Retina (tissue), 1 donor: ENCODE results near the gene CEP104.
A peak's percentile ranks its signal among the peaks of the same experiment; 100 is the strongest.

Experiments used
- DNase-seq: peaks from one replicate; pipeline ENCODE4 v3.0.0-alpha.2; 2016

Gene CEP104

GRCh38 chr1:3864884-3865283, 7.9 kb upstream of the CEP104 start:
- no peak for DNase-seq

- no peak for DNase-seq
Measured at GRCh38 chr1:3863231-3863935, 6.4 kb upstream of the CEP104 start.

- DNase-seq, result peak; percentile 63
Measured at GRCh38 chr1:3858231-3858981, 1.4 kb upstream of the CEP104 start.

DNA sequence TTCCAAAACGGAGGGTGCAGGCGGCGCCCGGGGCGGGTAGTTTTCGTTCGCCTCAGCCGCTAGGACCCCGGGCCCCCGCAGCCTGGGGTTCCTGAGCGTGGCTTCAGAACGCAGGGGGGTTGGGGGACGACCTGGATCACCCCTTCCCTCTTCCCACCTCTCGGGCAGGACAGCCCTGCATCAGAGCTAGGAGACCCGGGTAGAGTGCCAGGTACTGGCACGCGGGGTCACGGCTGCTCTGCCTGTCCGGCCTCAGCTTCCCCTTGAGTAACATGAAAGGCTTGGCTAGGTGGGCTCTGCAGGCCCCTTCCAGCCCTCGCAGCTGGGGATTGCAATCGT, 749 bp upstream of the CEP104 start:
- no peak for DNase-seq

DNA sequence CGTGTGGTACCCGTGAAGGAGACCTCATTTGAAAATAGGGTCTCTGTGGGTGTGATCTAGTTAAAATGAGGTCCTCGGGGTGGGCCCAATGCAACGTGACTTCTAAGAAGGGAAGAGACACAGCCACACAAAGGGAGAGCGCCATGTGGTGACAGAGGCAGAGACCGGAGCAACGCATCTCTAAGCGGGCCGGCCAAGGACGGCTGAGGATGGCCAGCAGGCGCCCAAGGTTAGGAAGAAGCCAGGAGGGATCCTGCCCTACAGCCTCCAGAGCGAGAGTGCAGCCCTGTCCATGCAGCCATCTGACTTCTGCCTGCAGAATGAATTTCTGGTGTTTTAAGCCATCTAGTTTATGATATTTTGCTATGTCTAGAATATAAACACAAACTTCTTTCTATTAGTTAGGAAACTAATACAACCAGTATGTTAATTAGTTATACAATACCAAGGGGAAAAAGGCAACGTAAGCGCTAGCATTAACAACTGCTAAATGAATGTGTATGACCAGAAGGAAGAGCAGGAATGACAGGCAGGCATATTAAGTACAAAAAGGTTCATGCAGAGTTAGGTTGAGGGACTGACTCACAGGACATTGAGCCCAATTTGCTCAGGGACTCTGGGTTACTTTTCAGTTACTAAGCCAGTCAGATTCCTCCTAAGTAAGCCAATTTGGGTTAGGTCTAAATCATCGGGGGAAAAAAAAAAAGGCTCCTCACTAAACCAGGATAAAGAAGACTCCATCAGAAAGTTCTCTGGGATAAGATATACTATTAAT, 4.1 kb downstream of the CEP104 start:
- no peak for DNase-seq

DNA sequence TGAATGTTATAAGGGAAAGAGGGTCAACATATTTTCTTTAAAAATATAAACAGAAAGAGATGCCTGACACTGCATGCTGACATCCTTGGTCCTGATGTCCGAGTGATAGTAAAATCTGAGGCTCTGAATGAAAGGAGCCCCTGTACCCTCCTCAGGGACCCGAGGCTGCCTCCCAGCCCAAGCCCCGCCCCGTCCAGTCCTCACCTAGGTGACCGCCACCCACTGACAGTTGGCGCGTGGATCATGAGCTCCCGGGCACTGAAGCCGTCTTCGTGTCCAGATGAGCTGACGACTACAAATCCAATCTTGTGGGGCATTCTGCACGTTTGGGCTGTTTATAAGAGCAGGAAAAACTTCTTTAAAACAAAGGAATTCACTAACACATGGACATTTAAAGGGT, 4.9 kb downstream of the CEP104 start:
- DNase-seq, result no peak

GRCh38 chr1:3851292-3851691, 5.7 kb downstream of the CEP104 start:
- DNase-seq, result no peak

DNA sequence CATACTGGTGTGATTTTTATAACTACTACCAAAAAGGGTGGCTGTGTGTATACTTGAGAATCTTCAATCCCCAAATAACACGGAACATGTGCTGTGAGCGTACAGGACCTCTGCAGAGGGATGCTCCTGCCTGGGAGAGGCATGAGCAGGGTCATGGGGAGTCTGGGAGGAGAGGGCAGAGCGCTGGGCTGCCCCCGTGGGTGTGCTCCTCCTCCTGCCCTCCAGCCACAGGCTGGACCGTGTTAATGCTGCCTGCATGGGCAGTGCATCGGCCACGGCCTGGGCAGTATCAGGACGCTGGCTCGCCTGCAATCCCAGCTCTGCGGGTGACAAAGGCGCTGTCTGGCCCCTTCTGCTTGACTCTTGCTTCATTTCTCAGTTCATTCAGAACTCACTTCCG, 6.2 kb downstream of the CEP104 start:
- DNase-seq, result no peak

DNA sequence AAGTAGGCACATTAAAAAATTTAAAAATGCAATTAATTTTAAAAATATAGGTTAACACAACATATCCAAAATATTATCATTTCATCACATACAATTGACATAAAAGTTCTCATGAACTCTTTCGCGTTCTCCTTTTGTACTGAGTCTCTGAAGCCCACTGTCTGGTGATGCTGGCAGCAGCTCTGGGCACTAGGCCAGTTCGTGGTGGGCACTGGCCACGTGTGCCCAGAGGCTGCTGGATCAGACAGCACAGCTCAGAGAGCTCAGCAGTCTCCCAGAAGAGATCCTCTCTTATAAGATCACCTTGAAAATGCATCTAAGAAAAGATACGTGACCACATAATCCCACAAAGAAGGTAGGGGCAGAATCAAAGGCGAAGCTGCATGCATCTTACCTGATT, 9.9 kb downstream of the CEP104 start:
- no peak for DNase-seq

GRCh38 chr1:3846541-3846940, 10.5 kb downstream of the CEP104 start:
- DNase-seq, result peak; percentile 40

- no peak for DNase-seq
Measured at GRCh38 chr1:3842912-3843311, 14.1 kb downstream of the CEP104 start.

DNA sequence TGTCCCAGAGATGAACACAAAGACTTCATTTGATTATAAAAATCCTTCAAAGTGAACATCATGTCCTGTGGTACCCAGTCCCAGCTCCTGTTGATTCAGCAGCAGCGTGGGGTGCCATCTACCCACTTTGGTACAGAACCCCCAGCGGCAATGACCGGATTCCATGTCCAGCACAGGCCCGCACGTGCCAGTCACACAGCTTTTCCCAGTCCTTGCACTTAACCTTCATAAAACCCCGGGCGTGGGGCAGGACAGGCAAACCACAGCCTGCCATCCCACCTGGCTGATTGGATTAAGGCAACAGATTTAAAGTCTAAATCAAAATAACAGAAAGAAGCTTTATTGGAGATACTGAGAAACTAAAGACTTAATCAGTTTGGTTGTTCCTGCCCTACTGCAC, 15.5 kb downstream of the CEP104 start:
- no peak for DNase-seq

GRCh38 chr1:3838788-3839187, 18.2 kb downstream of the CEP104 start:
- DNase-seq, result no peak

DNA sequence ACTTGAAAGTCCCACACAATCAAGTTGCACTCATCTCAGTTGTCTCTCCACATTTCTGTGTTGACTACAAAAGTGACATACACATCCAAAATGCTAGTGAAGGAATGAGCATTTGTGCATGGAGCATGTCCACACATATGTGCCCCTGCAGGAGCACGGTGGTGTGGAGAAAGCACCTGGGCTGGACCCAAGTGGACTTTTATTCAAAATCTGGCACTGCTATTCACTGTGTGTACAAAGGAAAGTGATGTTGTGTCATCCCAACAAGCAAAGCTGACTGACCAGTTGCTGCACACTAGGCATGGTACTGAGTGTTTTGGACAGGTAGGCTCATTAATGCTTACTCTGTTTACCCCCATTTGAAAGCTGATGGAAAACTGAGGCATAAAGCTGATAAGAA, 19.3 kb downstream of the CEP104 start:
- DNase-seq, result no peak

DNA sequence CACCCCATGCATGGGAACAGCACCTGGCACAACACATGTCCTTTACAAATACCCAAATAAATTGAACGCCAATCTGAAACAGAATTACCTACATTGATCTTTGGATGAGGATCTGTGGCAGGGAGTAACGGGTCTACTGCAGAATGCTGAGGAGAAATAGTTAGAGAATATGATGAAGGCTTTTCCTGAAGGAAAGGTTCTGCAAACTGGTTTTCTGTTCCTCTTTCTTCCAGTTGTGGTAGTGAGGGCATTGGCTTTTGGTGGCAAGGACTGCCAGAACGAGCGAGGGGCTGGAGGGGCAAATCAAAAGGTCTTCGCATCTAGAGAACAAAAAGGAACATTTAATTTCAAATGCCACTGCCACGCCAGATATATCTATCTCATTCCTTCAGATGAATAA, 19.8 kb downstream of the CEP104 start:
- DNase-seq, result no peak

GRCh38 chr1:3836421-3836820, 20.6 kb downstream of the CEP104 start:
- no peak for DNase-seq

DNA sequence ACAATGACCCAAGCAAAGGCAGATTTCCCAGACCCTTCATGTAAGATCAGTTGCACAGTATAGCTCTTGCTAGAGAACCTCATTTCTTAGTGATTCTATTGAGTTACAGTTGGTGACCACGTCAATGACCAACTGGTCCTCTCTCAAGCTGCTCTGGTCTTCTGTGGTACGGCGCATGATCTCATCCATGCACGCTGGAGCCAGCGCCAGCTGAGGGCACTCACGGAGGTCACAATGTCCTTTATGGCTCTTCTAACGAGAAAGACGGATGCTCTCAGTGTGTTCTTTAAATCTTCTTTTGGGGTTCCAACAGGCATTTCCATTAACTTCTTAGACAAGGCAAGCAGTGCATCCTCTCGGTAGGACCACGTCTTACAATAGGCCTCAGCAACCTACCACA, 22.3 kb downstream of the CEP104 start:
- DNase-seq, result no peak

DNA sequence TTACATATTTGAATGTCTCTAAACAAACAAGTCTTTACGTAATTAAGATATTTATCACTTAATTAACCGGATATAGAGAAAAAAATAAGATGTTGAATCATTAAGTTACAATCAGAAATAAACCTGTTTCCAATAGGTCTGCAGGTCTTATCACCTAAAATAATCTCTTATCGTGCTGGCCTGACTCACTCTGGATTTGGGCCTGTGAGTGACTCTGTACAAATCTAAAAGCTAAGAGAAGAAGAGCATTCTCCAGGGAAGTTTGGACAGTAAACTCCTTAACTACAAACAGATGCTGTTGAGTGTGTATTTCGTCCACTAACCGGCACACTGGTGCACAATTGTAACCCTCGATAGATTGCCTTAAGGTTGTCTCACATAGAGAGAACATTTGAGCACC, 25.3 kb downstream of the CEP104 start:
- DNase-seq, result no peak

DNA sequence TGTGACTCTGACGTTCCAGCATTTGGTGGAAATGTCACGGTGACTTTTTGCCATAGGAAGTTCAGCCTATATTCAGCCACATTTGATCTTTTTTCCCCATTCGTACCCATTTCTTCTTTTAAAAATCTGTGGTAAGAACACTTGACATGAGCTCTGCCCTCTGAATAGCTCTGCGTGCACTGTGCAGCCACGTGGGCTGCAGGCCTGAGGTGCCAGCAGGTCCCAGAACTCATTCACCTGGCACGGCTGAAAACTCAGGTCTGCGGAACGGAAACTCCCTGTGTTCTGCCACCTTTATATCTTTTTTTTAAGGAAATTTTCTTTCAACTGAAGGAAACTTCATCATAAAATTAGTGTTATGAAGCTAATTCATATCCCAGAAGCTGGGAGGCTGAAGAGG, 28.6 kb downstream of the CEP104 start:
- no peak for DNase-seq

GRCh38 chr1:3827813-3828307, 29.2 kb downstream of the CEP104 start:
- peak; percentile 44 for DNase-seq

DNA sequence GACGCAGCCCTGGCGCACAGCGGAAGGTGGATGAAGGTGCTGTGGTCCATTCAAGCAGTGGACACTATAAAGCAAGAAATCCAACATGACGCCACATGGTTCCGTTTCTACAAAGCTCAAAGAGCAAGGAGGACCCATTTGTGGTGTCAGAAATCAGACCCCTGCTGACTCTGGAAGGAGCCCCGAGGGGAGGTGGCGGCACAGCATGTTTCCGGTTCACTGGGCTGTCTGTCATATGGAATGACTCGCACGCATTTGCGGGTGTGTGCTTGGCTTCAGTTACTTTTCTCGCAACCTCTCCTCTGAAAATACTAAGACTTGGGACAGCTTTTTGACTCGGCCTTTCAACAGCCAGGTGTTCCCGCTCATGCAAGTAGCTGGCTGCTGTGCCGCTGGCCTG, 31.7 kb downstream of the CEP104 start:
- peak; percentile 62 for DNase-seq

DNA sequence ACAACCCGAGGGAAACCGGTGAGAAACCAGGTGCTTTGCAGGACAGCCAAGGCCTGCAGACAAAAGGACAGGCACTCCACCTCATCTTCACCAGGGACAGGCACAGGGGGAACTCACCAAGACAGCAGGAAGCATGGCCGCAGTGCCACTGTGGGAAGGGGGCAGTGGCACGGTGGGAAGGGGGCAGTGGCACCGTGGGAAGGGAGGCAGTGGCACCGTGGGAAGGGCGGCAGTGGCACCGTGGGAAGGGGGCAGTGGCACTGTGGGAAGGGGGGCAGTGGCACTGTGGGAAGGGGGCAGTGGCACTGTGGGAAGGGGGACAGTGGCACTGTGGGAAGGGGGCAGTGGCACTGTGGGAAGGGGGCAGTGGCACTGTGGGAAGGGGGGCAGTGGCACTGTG, 32.4 kb downstream of the CEP104 start:
- no peak for DNase-seq

- no peak for DNase-seq
Measured at GRCh38 chr1:3822421-3822820, 34.6 kb downstream of the CEP104 start.

GRCh38 chr1:3821908-3822307, 35.1 kb downstream of the CEP104 start:
- no peak for DNase-seq
